Right lobe of liver (tissue), 4 donors: ENCODE results near the gene OR5B17.

Experiments
- POLR2A ChIP-seq: fragments of 450-650 bp; IDR thresholded peaks from one replicate; pipeline ENCODE4 v1.6.1; 2017; ENCODE audit warnings: antibody characterized with exemption, mild to moderate bottlenecking
- TF ChIP-seq, protein P1 (sequence below), 4 donors: fragments of 200-600 bp in 3 of 4; fragments of 450-650 bp in 1 of 4; IDR thresholded peaks; one replicate each; pipeline versions ENCODE4 v1.5.1 to v1.8.0; 2016 to 2022; ENCODE audit warnings: antibody characterized with exemption in 4 of 4, mild to moderate bottlenecking in 2 of 4
- donor health status: DM: no; HTN: no; CAD: no.
- donor health status: DM: no; HTN: no; CAD: no.
- donor health status: DM: no; HTN: yes; CAD: no.

DNA sequence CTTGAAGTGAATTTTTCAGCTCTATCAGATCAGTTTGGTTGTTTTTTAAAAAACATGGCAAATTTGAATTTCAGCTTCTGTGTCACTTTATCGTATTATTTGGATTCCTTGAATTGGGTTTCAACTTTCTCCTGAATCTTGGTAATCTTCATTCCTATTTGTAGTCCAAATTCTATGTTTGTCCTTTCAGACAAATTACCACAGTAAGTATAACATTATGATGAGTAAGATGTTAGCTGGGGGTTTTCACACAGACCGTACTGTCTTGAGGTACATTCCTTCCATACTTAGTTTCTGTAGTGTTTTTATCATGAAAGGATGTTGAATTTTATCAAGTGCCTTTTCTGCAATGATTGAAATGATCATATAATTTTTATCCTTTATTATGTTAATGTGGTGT, 28.0 kb downstream of the OR5B17 start:
- TF ChIP-seq, protein P1, sequence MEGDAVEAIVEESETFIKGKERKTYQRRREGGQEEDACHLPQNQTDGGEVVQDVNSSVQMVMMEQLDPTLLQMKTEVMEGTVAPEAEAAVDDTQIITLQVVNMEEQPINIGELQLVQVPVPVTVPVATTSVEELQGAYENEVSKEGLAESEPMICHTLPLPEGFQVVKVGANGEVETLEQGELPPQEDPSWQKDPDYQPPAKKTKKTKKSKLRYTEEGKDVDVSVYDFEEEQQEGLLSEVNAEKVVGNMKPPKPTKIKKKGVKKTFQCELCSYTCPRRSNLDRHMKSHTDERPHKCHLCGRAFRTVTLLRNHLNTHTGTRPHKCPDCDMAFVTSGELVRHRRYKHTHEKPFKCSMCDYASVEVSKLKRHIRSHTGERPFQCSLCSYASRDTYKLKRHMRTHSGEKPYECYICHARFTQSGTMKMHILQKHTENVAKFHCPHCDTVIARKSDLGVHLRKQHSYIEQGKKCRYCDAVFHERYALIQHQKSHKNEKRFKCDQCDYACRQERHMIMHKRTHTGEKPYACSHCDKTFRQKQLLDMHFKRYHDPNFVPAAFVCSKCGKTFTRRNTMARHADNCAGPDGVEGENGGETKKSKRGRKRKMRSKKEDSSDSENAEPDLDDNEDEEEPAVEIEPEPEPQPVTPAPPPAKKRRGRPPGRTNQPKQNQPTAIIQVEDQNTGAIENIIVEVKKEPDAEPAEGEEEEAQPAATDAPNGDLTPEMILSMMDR (IDR thresholded peaks at IDR 0.05): no peak
- no peak for TF ChIP-seq POLR2A
